GOT3 (cell line): ENCODE results near the gene MDN1.
"Not testable (repeated sequence)": the region's sequence is repeated elsewhere in the genome, so short reads cannot be mapped to it uniquely, and the experiment has no call there.

Experiments used
- DNase-seq: peaks from one replicate; lab custom pipeline; 2025; ENCODE audit warnings: mixed read lengths; lab: John Stamatoyannopoulos, UW

Gene MDN1

GRCh38 chr6:89826029-89826528, 6.5 kb upstream of the MDN1 start:
- no peak for DNase-seq

GRCh38 chr6:89818977-89819335, 638 bp downstream of the MDN1 start:
- no peak for DNase-seq

GRCh38 chr6:89817481-89817880, 2.1 kb downstream of the MDN1 start:
- DNase-seq, result no peak

GRCh38 chr6:89813422-89813821, 6.2 kb downstream of the MDN1 start:
- not testable (repeated sequence) for DNase-seq

GRCh38 chr6:89807581-89807980, 12.0 kb downstream of the MDN1 start:
- DNase-seq, result no peak

GRCh38 chr6:89805814-89806371, 13.7 kb downstream of the MDN1 start:
- DNase-seq, result no peak

GRCh38 chr6:89803271-89803670, 16.3 kb downstream of the MDN1 start:
- DNase-seq, result no peak

GRCh38 chr6:89799756-89800155, 19.8 kb downstream of the MDN1 start:
- DNase-seq, result no peak

GRCh38 chr6:89799096-89799495, 20.5 kb downstream of the MDN1 start:
- DNase-seq, result no peak

- DNase-seq, result no peak
Observed at GRCh38 chr6:89797317-89797716, 22.3 kb downstream of the MDN1 start.

GRCh38 chr6:89794324-89794723, 25.3 kb downstream of the MDN1 start:
- DNase-seq, result no peak

- DNase-seq, result no peak
Observed at GRCh38 chr6:89793586-89793985, 26.0 kb downstream of the MDN1 start.

- DNase-seq, result no peak
Observed at GRCh38 chr6:89792881-89793280, 26.7 kb downstream of the MDN1 start.

GRCh38 chr6:89790403-89790802, 29.2 kb downstream of the MDN1 start:
- no peak for DNase-seq

GRCh38 chr6:89789980-89790379, 29.6 kb downstream of the MDN1 start:
- no peak for DNase-seq

GRCh38 chr6:89787660-89788328, 31.8 kb downstream of the MDN1 start:
- no peak for DNase-seq

- DNase-seq, result no peak
Observed at GRCh38 chr6:89786970-89787369, 32.6 kb downstream of the MDN1 start.

- DNase-seq, result no peak
Observed at GRCh38 chr6:89784838-89785237, 34.8 kb downstream of the MDN1 start.

GRCh38 chr6:89783293-89783692, 36.3 kb downstream of the MDN1 start:
- DNase-seq, result not testable (repeated sequence)

GRCh38 chr6:89782222-89782621, 37.4 kb downstream of the MDN1 start:
- DNase-seq, result no peak

GRCh38 chr6:89781070-89782034, 38.2 kb downstream of the MDN1 start:
- no peak for DNase-seq

GRCh38 chr6:89777455-89777854, 42.1 kb downstream of the MDN1 start:
- DNase-seq, result no peak
